Measurements from ENCODE around the gene HSP90AA1. TPM values are rescaled to one million over a fixed set of nuclear protein-coding genes. Genes with fewer than 3 reads are reported as not detected.

HSP90AA1 gene
- total and polyA plus RNA-seq, 2 donors (not counting 1 experiment from before 2014, with no cell fraction given) = 342 to 493 TPM

GRCh38 chr14:102105369-102105768 lies 18.5 kb upstream of the HSP90AA1 start:
- Histone ChIP-seq H2AFZ (ENCODE audit: low read length) (no peak overlapping the region), H4K20me1 (ENCODE audit: control insufficient read depth, extremely low read depth, insufficient read depth, low read length) (no peaks in the 10 kb centered on the region), H3K9me3 (ENCODE audit: control insufficient read depth, insufficient read depth, low read depth, low read length) (no peaks in the 10 kb centered on the region), H3K4me1 (ENCODE audit: control insufficient read depth, extremely low read depth, insufficient read depth, low read length) (no peaks in the 10 kb centered on the region), H3K36me3 (ENCODE audit: control insufficient read depth, insufficient read depth, low read length) (no peaks in the 10 kb centered on the region), H3K9ac (ENCODE audit: insufficient read depth, low read length) (no peak overlapping the region), H3K27ac (ENCODE audit: insufficient read depth, low read length) (no peak overlapping the region), H3K4me2 (ENCODE audit: extremely low read depth, insufficient read depth, low read length) (no peak overlapping the region), H3K4me3 (replicated peaks in 1 of 4; ENCODE audit: control extremely low read depth in 1 of 4, insufficient read depth in 1 of 4, low read depth in 3 of 4, low read length in 4 of 4) (no peak overlapping the region), H3K27me3 (ENCODE audit: control insufficient read depth, insufficient read depth, low read length) (peaks cover 2% of the 10 kb centered on the region), H3K79me2 (ENCODE audit: control insufficient read depth, insufficient read depth, low read length) (no peaks in the 10 kb centered on the region)
- no peak for DNase-seq (ENCODE audit: low read depth in 2 of 2)
- TF ChIP-seq EZH2 (IDR thresholded peaks at IDR 0.05; ENCODE audit: low read length, missing control alignments) (no peak), CTCF (conservative IDR thresholded peaks at IDR 0.05 in 1 of 2, IDR thresholded peaks at IDR 0.05 in 1 of 2; ENCODE audit: low read depth in 1 of 2, low read length in 2 of 2) (no peak)

- DNase-seq (ENCODE audit: low read depth in 2 of 2) = no peak
- peaks cover 2% of the 10 kb centered on the region for H3K27me3 ChIP-seq (ENCODE audit: control insufficient read depth, insufficient read depth, low read length)
- H3K36me3 ChIP-seq (ENCODE audit: control insufficient read depth, insufficient read depth, low read length) = no peaks in the 10 kb centered on the region
- H3K9me3 ChIP-seq (ENCODE audit: control insufficient read depth, insufficient read depth, low read depth, low read length) = no peaks in the 10 kb centered on the region
- H3K27ac ChIP-seq (ENCODE audit: insufficient read depth, low read length) = no peak overlapping the region
- no peaks in the 10 kb centered on the region for H3K4me1 ChIP-seq (ENCODE audit: control insufficient read depth, extremely low read depth, insufficient read depth, low read length)
- no peak overlapping the region for H3K9ac ChIP-seq (ENCODE audit: insufficient read depth, low read length)
- H3K4me3 ChIP-seq (replicated peaks in 1 of 4; ENCODE audit: control extremely low read depth in 1 of 4, insufficient read depth in 1 of 4, low read depth in 3 of 4, low read length in 4 of 4) = no peak overlapping the region
- H4K20me1 ChIP-seq (ENCODE audit: control insufficient read depth, extremely low read depth, insufficient read depth, low read length) = no peaks in the 10 kb centered on the region
- H3K79me2 ChIP-seq (ENCODE audit: control insufficient read depth, insufficient read depth, low read length) = no peaks in the 10 kb centered on the region
- TF ChIP-seq EZH2 (IDR thresholded peaks at IDR 0.05; ENCODE audit: low read length, missing control alignments) (no peak), CTCF (conservative IDR thresholded peaks at IDR 0.05 in 1 of 2, IDR thresholded peaks at IDR 0.05 in 1 of 2; ENCODE audit: low read depth in 1 of 2, low read length in 2 of 2) (no peak)
- H3K4me2 ChIP-seq (ENCODE audit: extremely low read depth, insufficient read depth, low read length) = no peak overlapping the region
- no peak overlapping the region for H2AFZ ChIP-seq (ENCODE audit: low read length)
These were observed 16.3 kb upstream of the HSP90AA1 start for GRCh38 chr14:102103062-102103695.

- TF ChIP-seq EZH2 (IDR thresholded peaks at IDR 0.05; ENCODE audit: low read length, missing control alignments) (no peak), CTCF (conservative IDR thresholded peaks at IDR 0.05 in 1 of 2, IDR thresholded peaks at IDR 0.05 in 1 of 2; ENCODE audit: low read depth in 1 of 2, low read length in 2 of 2) (no peak)
- Histone ChIP-seq H4K20me1 (ENCODE audit: control insufficient read depth, extremely low read depth, insufficient read depth, low read length) (no peaks in the 10 kb centered on the region), H3K4me2 (ENCODE audit: extremely low read depth, insufficient read depth, low read length) (no peak overlapping the region), H3K4me3 (replicated peaks in 1 of 4; ENCODE audit: control extremely low read depth in 1 of 4, insufficient read depth in 1 of 4, low read depth in 3 of 4, low read length in 4 of 4) (no peak overlapping the region), H3K9me3 (ENCODE audit: control insufficient read depth, insufficient read depth, low read depth, low read length) (no peaks in the 10 kb centered on the region), H3K36me3 (ENCODE audit: control insufficient read depth, insufficient read depth, low read length) (no peaks in the 10 kb centered on the region), H3K4me1 (ENCODE audit: control insufficient read depth, extremely low read depth, insufficient read depth, low read length) (peaks cover 12% of the 10 kb centered on the region), H3K9ac (ENCODE audit: insufficient read depth, low read length) (no peak overlapping the region), H3K27ac (ENCODE audit: insufficient read depth, low read length) (no peak overlapping the region), H3K79me2 (ENCODE audit: control insufficient read depth, insufficient read depth, low read length) (no peaks in the 10 kb centered on the region), H2AFZ (ENCODE audit: low read length) (no peak overlapping the region), H3K27me3 (ENCODE audit: control insufficient read depth, insufficient read depth, low read length) (no peaks in the 10 kb centered on the region)
- DNase-seq (ENCODE audit: low read depth in 2 of 2) = no peak
These were observed 10.7 kb upstream of the HSP90AA1 start for GRCh38 chr14:102097441-102098135.
